B cell (primary cell): ENCODE data around the gene FAIM.
"Not testable (repeated sequence)": the region's sequence is repeated elsewhere in the genome, so short reads cannot be mapped to it uniquely, and the experiment has no call there.

Experiments used
- EZH2 ChIP-seq: IDR thresholded peaks from 2 replicates; pipeline ENCODE4 v1.6.1; 2012; ENCODE audit warnings: borderline replicate concordance, low read depth, mild to moderate bottlenecking, moderate library complexity, low read length; ENCODE audit not compliant: insufficient read depth, poor library complexity, severe bottlenecking
- TF ChIP-seq, protein P1 (sequence below): fragments of 200-600 bp; IDR thresholded peaks from one replicate; pipeline ENCODE4 v1.8.0; 2022; ENCODE audit warnings: antibody characterized with exemption, mild to moderate bottlenecking

DNA sequence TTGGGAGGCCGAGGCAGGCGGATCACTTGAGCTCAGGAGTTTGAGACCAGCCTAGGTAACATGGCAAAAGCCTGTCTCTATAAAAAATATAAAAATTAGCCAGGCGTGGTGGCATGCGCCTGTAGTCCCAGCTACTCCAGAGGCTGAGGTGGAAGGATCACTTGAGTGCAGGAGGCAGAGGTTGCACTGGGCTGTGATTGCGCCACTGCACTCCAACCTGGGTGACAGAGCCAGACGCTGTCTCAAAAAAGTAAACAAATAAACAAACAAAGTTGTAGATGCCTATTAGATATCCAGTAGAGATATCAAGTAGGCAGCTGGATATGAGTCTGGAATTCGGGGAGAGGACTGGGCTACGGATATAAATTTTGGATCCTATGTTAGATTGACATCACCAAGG lies 38.9 kb upstream of the FAIM start:
- TF ChIP-seq, protein P1, sequence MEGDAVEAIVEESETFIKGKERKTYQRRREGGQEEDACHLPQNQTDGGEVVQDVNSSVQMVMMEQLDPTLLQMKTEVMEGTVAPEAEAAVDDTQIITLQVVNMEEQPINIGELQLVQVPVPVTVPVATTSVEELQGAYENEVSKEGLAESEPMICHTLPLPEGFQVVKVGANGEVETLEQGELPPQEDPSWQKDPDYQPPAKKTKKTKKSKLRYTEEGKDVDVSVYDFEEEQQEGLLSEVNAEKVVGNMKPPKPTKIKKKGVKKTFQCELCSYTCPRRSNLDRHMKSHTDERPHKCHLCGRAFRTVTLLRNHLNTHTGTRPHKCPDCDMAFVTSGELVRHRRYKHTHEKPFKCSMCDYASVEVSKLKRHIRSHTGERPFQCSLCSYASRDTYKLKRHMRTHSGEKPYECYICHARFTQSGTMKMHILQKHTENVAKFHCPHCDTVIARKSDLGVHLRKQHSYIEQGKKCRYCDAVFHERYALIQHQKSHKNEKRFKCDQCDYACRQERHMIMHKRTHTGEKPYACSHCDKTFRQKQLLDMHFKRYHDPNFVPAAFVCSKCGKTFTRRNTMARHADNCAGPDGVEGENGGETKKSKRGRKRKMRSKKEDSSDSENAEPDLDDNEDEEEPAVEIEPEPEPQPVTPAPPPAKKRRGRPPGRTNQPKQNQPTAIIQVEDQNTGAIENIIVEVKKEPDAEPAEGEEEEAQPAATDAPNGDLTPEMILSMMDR: not testable (repeated sequence)
- not testable (repeated sequence) for TF ChIP-seq EZH2
